Aorta (tissue), 5 donors: Measurements from ENCODE around the gene VMA21. TPM values are rescaled to one million over a fixed set of nuclear protein-coding genes. Genes with fewer than 3 reads are reported as not detected.
A peak's percentile ranks its signal among the peaks of the same experiment; 100 is the strongest.

ENCODE experiments used
- ATAC-seq: fragments of 200-7000 bp; cut with Tn5 transposase; one replicate; pipeline ENCODE4 v1.9.1; 2022; ENCODE audit warnings: moderate library complexity; ENCODE audit not compliant: low FRiP score
- DNase-seq, 2 donors: peaks; one replicate each; pipeline ENCODE4 v3.0.0-alpha.2; 2020
- H3K27ac ChIP-seq, 2 donors: one replicate each; pipeline ENCODE4 v1.5.1; 2013; ENCODE audit warnings: low read length in 2 of 2, mild to moderate bottlenecking in 2 of 2, moderate library complexity in 2 of 2, control low read depth in 1 of 2, inconsistent platforms in 1 of 2, low read depth in 1 of 2
- H3K27me3 ChIP-seq, 2 donors: one replicate each; pipeline ENCODE4 v1.6.1; 2013; ENCODE audit warnings: control low read depth in 1 of 2, low read length in 1 of 2, mild to moderate bottlenecking in 1 of 2, moderate library complexity in 1 of 2; ENCODE audit not compliant: insufficient read depth in 2 of 2, control insufficient read depth in 1 of 2
- H3K36me3 ChIP-seq, 2 donors: one replicate each; pipeline ENCODE4 v1.6.1; 2013; ENCODE audit warnings: control low read depth in 1 of 2, low read length in 1 of 2, mild to moderate bottlenecking in 1 of 2; ENCODE audit not compliant: insufficient read depth in 2 of 2, control insufficient read depth in 1 of 2
- H3K4me1 ChIP-seq, 2 donors: one replicate each; pipeline ENCODE4 v1.6.1; 2013; ENCODE audit warnings: low read length in 2 of 2, control low read depth in 1 of 2, mild to moderate bottlenecking in 1 of 2, moderate library complexity in 1 of 2; ENCODE audit not compliant: insufficient read depth in 2 of 2, control insufficient read depth in 1 of 2
- H3K4me3 ChIP-seq, 2 donors: one replicate each; pipeline ENCODE4 v1.5.1; 2013; ENCODE audit warnings: low read length in 2 of 2, control low read depth in 1 of 2, mild to moderate bottlenecking in 1 of 2
- H3K9me3 ChIP-seq: one replicate; pipeline ENCODE4 v1.6.1; 2013; ENCODE audit warnings: mild to moderate bottlenecking, low read length; ENCODE audit not compliant: control insufficient read depth
- WGBS, 2 donors: extraction: QIAGEN DNeasy Blood & Tissue Kit; methylation state at CpG; one replicate each; pipeline ENCODE4 v1.1.7; 2013; 5-methylcytosine and 5-hydroxymethylcytosine counted together
- intact Hi-C, 2 donors: fragments of 100-400 bp; cut with DNase I; formaldehyde crosslinking; loops; one replicate each; pipeline versions ENCODE4 v1.14.2 to v1.15.0; 2022
- polyA plus RNA-seq, 2 donors: library from polyadenylated mRNA; stranded (reverse); fragments of 200-250 nt; gene quantifications; one replicate each; pipeline ENCODE4 v1.2.3, GENCODE V29; 2013
- total RNA-seq, 2 donors: library from RNA; stranded (reverse); fragmentation: NEBNext Ultra II Directional; extraction: Animal tissue kit (Norgen Biotek cat#: 25700); gene quantifications; one replicate each; pipeline ENCODE4 v1.2.1, GENCODE V29; 2021
- donor health status: healthy with polysubstance abuse.
- donor health status: Bipolar disorder and iron deficiency.
- donor health status: DM: no; HTN: no; CAD: no.
- donor health status: DM: no; HTN: no; CAD: no.
- donor health status: DM: yes; HTN: yes; CAD: no.

The VMA21 gene
- total and polyA plus RNA-seq, 4 donors, result 8.1 to 24.8 (median 17.0) TPM

DNA sequence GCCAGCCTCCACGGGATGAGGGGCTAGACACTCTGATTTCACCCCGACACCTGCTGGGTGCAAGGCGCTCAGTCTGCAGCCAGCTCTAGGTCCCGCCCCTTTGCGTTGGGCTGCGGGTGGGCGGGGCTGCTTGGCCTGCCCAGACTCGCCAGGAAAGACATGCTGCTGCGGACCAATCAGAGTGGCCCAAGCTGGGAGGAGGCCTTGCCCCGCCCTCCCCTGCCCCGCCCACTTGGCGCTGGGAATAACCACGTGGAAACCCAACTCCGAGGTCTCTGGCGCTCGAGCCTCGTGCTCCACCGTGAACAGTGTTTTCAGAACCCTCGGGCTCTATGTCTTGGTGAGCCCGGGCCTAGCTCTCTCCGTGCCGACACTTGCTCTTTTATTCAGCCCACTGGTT lies 5.3 kb upstream of the VMA21 start:
- H3K36me3 ChIP-seq, result no peaks in the 10 kb centered on the region
- no peak for DNase-seq
- 89 to 94% methylated on average over 22 of the region's 22 CpGs for WGBS, 2 donors
- intact Hi-C loops, result loop anchor here in 1 of 2 donors (10.0 kb wide), 1 partner anchor 407 kb away; the partner anchor contains the start of gene HMGB3
- H3K27me3 ChIP-seq, result no peaks in the 10 kb centered on the region
- no peak overlapping the region for H3K27ac ChIP-seq
- H3K9me3 ChIP-seq, result no peaks in the 10 kb centered on the region
- H3K4me3 ChIP-seq, result no peak overlapping the region
- ATAC-seq, result no peak
- H3K4me1 ChIP-seq, result no peaks in the 10 kb centered on the region

DNA sequence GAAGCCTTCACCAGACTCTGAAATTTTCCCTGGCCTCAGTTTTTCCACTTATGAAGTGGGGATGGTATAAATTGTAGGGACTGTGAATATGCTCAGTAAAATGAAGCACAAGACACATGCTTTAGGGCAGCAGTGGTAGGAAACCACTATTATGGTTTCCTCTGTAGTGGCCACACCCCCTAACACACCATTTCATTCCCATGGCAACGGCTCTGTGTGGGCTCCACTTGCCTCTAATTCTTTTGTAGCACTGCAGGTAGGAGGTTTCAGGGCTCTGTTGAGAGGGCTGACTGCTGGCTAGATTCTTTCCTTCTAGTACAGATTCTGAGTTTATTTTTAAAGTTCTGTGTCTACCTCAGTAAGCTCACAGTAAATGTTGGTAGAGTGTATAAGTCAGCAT lies 3.5 kb upstream of the VMA21 start:
- intact Hi-C loops, result loop anchor here in 1 of 2 donors (10.0 kb wide), 1 partner anchor 409 kb away; the partner anchor contains the start of gene HMGB3
- no peaks in the 10 kb centered on the region for H3K27me3 ChIP-seq
- no peak for DNase-seq
- H3K9me3 ChIP-seq, result no peaks in the 10 kb centered on the region
- no peak overlapping the region for H3K27ac ChIP-seq
- H3K4me3 ChIP-seq, result no peak overlapping the region
- H3K4me1 ChIP-seq, result no peaks in the 10 kb centered on the region
- H3K36me3 ChIP-seq, result no peaks in the 10 kb centered on the region
- ATAC-seq, result no peak
- 57 to 66% methylated on average over 1 of the region's 1 CpG for WGBS, 2 donors

DNA sequence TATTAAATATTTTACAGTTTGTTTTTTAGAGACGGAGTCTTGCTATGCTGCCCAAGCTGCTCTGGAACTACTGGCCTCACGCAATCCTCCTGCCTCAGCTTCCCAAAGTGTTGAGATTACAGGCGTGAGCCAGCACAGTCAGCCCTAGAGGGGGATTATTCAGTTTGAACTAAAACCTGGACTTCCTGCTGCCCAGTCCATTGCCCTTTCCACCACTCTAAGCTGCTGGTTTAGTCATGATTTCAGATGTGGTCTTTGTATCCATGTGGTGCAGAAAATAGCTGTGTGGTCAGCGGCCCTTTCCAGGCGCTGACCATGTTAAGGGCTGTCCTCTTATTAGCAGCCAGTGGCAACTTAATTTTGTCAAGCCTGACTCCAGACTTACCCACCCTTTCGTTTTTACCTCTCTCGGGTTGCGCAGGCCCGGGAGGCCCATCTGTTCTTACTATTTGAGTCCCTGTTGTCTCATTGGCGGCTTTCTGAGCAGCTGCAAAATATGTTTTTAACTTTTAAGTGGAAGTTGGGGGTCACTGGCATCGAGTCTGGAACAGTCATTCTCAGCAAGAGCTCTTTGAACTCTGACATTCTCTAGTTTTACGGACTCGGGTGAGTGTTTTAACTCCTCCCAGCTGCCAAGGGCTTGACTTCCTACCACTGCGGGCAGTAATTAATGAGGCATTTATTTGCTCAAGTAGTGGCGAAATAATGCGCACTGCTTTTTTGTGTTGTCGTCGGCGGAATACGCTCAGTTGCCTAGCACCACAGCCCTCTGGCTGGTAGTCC lies 773 bp upstream of the VMA21 start:
- DNase-seq, result no peak
- Histone ChIP-seq H3K4me3 (peak overlapping the region; percentile 11 to 21), H3K27ac (peak overlapping the region; percentile 47 to 97), H3K4me1 (no peaks in the 10 kb centered on the region), H3K36me3 (no peaks in the 10 kb centered on the region), H3K27me3 (no peaks in the 10 kb centered on the region), H3K9me3 (no peaks in the 10 kb centered on the region)
- ATAC-seq, result peak; percentile 63
- whole genome bisulfite sequencing, 2 donors, result 9 to 51% methylated on average over 20 of the region's 20 CpGs
- intact Hi-C loops, result loop anchor here in 1 of 2 donors (10.0 kb wide), 1 partner anchor 411 kb away; the partner anchor contains the start of gene HMGB3

DNA sequence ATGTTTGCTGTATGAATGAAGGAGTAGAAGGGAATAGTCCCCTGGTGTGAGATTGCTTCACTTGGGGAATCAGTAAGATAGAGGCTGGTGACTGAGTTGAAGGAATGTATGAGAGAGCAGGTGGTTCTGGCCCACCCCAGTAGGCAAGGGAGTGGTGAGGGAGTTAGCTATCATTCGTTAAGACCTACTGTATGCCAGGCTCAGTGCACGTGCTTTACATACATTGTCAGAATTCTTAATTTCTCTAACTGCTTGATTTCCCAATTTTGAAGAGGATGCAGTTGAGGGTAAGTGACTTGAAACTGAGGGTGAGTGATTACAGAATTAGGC lies 700 bp downstream of the VMA21 start:
- Histone ChIP-seq H3K27me3 (no peaks in the 10 kb centered on the region), H3K9me3 (no peaks in the 10 kb centered on the region), H3K36me3 (no peaks in the 10 kb centered on the region), H3K27ac (peak overlapping the region in 1 of 2 donors; percentile 64), H3K4me1 (no peaks in the 10 kb centered on the region), H3K4me3 (peak overlapping the region; percentile 45 to 88)
- DNase-seq (no peak), ATAC-seq (no peak)
- WGBS, 2 donors, result 0 to 18% methylated on average over 2 of the region's 2 CpGs
- intact Hi-C loops, result loop anchor here in 1 of 2 donors (10.0 kb wide), 1 partner anchor 413 kb away; the partner anchor contains the start of gene HMGB3

DNA sequence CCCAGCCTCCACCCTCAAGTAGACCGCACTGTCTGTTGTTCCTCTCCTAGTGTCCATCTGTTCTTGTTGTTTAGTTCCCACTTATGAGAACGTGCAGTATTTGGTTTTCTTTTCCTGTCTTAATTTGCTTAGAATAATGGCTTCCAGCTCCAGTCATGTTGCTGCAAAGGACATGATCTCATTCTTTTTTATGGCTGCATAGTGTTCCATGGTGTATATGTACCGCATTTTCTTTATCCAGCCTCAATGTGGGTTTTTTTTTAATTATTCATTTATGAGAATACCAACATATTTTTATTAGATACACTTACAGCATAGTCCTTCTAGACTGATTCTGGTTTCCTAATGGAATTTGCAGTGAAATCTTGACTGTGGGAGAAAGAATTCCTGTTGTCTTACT lies 1.3 kb downstream of the VMA21 start:
- intact Hi-C loops, result loop anchor here in 1 of 2 donors (10.0 kb wide), 1 partner anchor 414 kb away; the partner anchor contains the start of gene HMGB3
- H3K27me3 ChIP-seq, result no peaks in the 10 kb centered on the region
- DNase-seq, result no peak
- no peak overlapping the region for H3K27ac ChIP-seq
- no peaks in the 10 kb centered on the region for H3K4me1 ChIP-seq
- H3K36me3 ChIP-seq, result no peaks in the 10 kb centered on the region
- no peaks in the 10 kb centered on the region for H3K9me3 ChIP-seq
- ATAC-seq, result no peak
- 82 to 94% methylated on average over 3 of the region's 3 CpGs for WGBS, 2 donors
- H3K4me3 ChIP-seq, result no peak overlapping the region

DNA sequence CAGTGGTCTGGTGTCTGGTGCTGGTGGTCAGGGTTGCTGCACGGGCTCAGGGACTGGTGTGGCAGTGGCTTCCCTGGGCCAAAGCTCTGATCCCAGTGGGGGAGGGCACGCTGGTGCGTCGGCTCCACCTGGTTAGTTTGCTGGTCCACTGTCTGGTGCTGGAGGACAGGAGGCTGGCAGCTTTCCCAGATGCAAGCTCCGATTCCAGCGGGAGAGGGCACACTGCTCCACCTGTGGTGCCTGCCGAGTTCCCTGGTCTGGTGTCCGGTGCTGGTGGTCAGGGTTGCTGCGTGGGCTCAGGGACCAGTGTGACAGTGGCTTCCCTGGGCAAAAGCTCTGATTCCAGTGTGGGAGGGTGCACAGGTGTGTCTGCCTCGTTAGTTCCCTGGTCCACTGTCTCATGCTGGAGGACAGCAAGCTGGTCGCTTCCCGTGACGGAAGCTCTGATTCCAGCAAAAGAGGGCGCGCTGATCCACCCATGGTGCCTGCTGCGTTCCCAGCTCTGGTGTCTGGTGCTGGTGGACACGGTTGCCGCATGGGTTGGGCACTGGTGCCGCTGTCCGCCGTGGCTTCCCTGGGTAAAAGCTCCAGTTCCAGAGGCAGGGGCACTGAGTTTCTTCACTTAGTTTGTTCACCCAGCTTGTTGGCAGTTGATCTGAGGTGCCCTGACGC lies 5.8 kb downstream of the VMA21 start:
- H3K27ac ChIP-seq, result no peak overlapping the region
- no peaks in the 10 kb centered on the region for H3K36me3 ChIP-seq
- no peaks in the 10 kb centered on the region for H3K9me3 ChIP-seq
- 81 to 86% methylated on average over 22 of the region's 22 CpGs for WGBS, 2 donors
- intact Hi-C loops, result no loop called here
- DNase-seq (no peak), ATAC-seq (no peak)
- H3K4me1 ChIP-seq, result no peaks in the 10 kb centered on the region
- H3K4me3 ChIP-seq, result no peak overlapping the region
- H3K27me3 ChIP-seq, result no peaks in the 10 kb centered on the region

DNA sequence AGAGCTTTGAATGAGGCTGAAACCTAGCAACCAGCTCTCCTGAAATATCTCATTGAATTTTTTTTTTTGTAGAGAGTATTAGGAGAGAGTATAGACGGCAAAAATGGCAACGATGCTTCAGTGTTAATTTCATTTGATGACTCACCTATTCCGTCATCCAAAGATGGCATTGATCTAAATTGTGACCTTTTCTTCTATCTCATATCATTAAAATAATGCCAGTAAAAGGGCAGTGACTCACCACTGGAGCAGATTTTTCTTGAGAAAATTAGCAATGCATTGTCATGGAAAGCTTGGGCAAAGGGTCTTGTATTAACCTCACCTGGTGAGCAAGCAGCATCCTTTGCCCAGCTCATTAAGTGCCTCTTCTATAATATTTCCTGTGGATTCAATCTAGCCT lies 19.6 kb downstream of the VMA21 start:
- Histone ChIP-seq H3K9me3 (no peaks in the 10 kb centered on the region), H3K27me3 (no peaks in the 10 kb centered on the region), H3K4me3 (no peak overlapping the region), H3K27ac (no peak overlapping the region), H3K4me1 (no peaks in the 10 kb centered on the region), H3K36me3 (no peaks in the 10 kb centered on the region)
- intact Hi-C loops, result no loop called here
- WGBS, 2 donors, result 82 to 90% methylated on average over 3 of the region's 3 CpGs
- DNase-seq (no peak), ATAC-seq (no peak)

DNA sequence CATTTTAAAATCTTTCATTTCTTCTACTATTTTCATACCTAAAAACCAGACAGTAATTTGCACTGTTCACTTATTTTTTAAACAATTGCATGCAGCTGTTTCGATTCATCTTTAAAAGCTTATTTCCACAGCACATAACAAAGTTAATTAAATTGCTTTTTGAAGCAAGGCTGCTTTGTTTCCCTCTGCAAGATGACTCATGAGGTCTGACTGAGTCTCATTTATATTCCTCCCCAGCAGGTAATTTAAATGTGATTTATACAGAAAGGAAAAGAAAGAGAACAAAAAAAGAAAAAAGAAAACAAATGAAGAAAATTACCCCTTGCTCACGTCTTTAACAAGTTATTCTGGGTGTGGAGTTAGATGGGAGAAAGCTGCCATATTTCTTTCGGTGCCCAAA lies 22.8 kb downstream of the VMA21 start:
- Histone ChIP-seq H3K27ac (no peak overlapping the region), H3K4me1 (no peaks in the 10 kb centered on the region), H3K27me3 (no peaks in the 10 kb centered on the region), H3K36me3 (no peaks in the 10 kb centered on the region), H3K4me3 (no peak overlapping the region), H3K9me3 (no peaks in the 10 kb centered on the region)
- 65 to 92% methylated on average over 3 of the region's 3 CpGs for WGBS, 2 donors
- ATAC-seq (no peak), DNase-seq (no peak)
- intact Hi-C loops, result no loop called here

DNA sequence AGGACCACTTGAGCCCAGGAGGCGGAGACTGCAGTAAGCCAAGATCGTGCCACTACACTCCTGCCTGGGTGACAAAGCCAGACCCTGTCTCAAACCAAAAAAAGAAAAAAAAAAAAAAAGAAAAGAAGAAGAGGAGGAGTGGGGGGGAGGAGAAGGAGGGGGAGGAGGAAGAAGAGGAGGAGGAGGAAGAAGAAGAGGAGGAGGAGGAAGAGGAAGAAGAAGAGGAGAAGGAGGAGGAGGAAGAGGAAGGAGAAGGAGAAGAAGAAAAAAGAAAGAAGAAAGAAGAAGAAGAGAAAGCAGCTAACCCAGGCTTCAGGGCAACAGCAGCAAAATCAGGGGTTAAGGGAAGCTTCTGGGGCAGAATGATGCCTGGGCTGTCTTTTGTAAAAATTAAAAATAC lies 27.5 kb downstream of the VMA21 start:
- Histone ChIP-seq H3K27ac (no peak overlapping the region), H3K4me3 (no peak overlapping the region), H3K4me1 (no peaks in the 10 kb centered on the region), H3K9me3 (no peaks in the 10 kb centered on the region), H3K27me3 (no peaks in the 10 kb centered on the region), H3K36me3 (no peaks in the 10 kb centered on the region)
- ATAC-seq, result no peak
- DNase-seq, result no peak
- intact Hi-C loops, result no loop called here
- 67 to 75% methylated on average over 2 of the region's 2 CpGs for WGBS, 2 donors
